Measurements from ENCODE around the gene KIAA1958. TPM values are rescaled to one million over a fixed set of nuclear protein-coding genes. Genes with fewer than 3 reads are reported as not detected.
A peak's percentile ranks its signal among the peaks of the same experiment; 100 is the strongest.

Gene KIAA1958
- total and polyA plus RNA-seq, 4 donors: 0.99 to 7.1 (median 3.3) TPM

GRCh38 chr9:112532427-112532826 is 45.8 kb downstream of the KIAA1958 start:
- no peak for DNase-seq (ENCODE audit: low spot score)
- 13% methylated on average over 1 of the region's 1 CpG for WGBS
- H3K9me3 ChIP-seq (ENCODE audit: control insufficient read depth in 4 of 4, low read length in 3 of 4): no peaks in the 10 kb centered on the region
- no peak overlapping the region for H3K4me3 ChIP-seq (ENCODE audit: low read depth in 1 of 3, low read length in 3 of 3)
- peak; percentile 71 to 76 for TF ChIP-seq HNF4A (conservative IDR thresholded peaks at IDR 0.05)
- TF ChIP-seq REST (IDR thresholded peaks at IDR 0.05): peak; percentile 19
- peak; percentile 70 for TF ChIP-seq TAF1 (conservative IDR thresholded peaks at IDR 0.05)
- TF ChIP-seq NR2F2 (IDR thresholded peaks at IDR 0.05): no peak
- peak; percentile 72 for TF ChIP-seq YY1 (IDR thresholded peaks at IDR 0.05)
- peak; percentile 41 to 56 for TF ChIP-seq JUND (IDR thresholded peaks at IDR 0.05)
- TF ChIP-seq SP1 (IDR thresholded peaks at IDR 0.05): peak; percentile 54
- TF ChIP-seq GABPA (IDR thresholded peaks at IDR 0.05 in 1 of 2, conservative IDR thresholded peaks at IDR 0.05 in 1 of 2): no peak
- no peak for TF ChIP-seq FOXA1 (IDR thresholded peaks at IDR 0.05)
- TF ChIP-seq FOXA2 (IDR thresholded peaks at IDR 0.05): peak; percentile 43
- TF ChIP-seq ATF3 (IDR thresholded peaks at IDR 0.05): peak; percentile 39
- no peak for TF ChIP-seq EGR1 (IDR thresholded peaks at IDR 0.05; ENCODE audit: low read depth in 2 of 2)
- peak; percentile 67 for TF ChIP-seq ZBTB33 (IDR thresholded peaks at IDR 0.05)
- TF ChIP-seq RXRA (IDR thresholded peaks at IDR 0.05): peak; percentile 46 to 63
- TF ChIP-seq HNF4G (IDR thresholded peaks at IDR 0.05): peak; percentile 32
- peak; percentile 45 to 63 for TF ChIP-seq RAD21 (IDR thresholded peaks at IDR 0.05)
- TF ChIP-seq MAX (IDR thresholded peaks at IDR 0.05): peak; percentile 53
- TF ChIP-seq CTCF (IDR thresholded peaks at IDR 0.05; ENCODE audit: low read depth, low read length, missing input control): no peak
- no peaks in the 10 kb centered on the region for H3K36me3 ChIP-seq (ENCODE audit: control insufficient read depth in 4 of 4, insufficient read depth in 3 of 4, low read depth in 1 of 4, low read length in 3 of 4)
- peaks cover 3 to 13% (median 8%) of the 10 kb centered on the region in 4 donors for H3K4me1 ChIP-seq (ENCODE audit: control insufficient read depth in 4 of 4, insufficient read depth in 4 of 4, low read length in 3 of 4)
- no peaks in the 10 kb centered on the region for H3K27me3 ChIP-seq (ENCODE audit: control insufficient read depth in 4 of 4, insufficient read depth in 4 of 4, low read length in 3 of 4)
- H3K9ac ChIP-seq (ENCODE audit: low read depth in 1 of 2, low read length in 2 of 2): no peak overlapping the region
- H3K27ac ChIP-seq (ENCODE audit: low read depth in 1 of 2, low read length in 2 of 2): peak overlapping the region; percentile 40 to 42

All from liver (tissue), 9 donors.